ENCODE results near the gene HOXB5.
A peak's percentile ranks its signal among the peaks of the same experiment; 100 is the strongest.

The HOXB5 gene

GRCh38 chr17:48628649-48629410 is 35.3 kb upstream of the HOXB5 start:
- no peak for DNase-seq

- no peak for DNase-seq
Observed at GRCh38 chr17:48627623-48628521, 34.3 kb upstream of the HOXB5 start.

- DNase-seq: no peak
Observed at GRCh38 chr17:48627118-48627597, 33.6 kb upstream of the HOXB5 start.

GRCh38 chr17:48626245-48627117 is 32.9 kb upstream of the HOXB5 start, which contains the start of gene HOXB9:
Gene HOXB9, minus strand, starts transcription at chr17:48626358. Its CDS starts 89 bp downstream, at chr17:48626269.
- no peak for DNase-seq

- DNase-seq: no peak
Observed at GRCh38 chr17:48625495-48626244, 32.1 kb upstream of the HOXB5 start.

- no peak for DNase-seq
Observed at GRCh38 chr17:48624544-48625494, 31.2 kb upstream of the HOXB5 start.

- no peak for DNase-seq
Observed at GRCh38 chr17:48624118-48624517, 30.5 kb upstream of the HOXB5 start.

- DNase-seq: no peak
Observed at GRCh38 chr17:48623583-48623982, 30.0 kb upstream of the HOXB5 start.

GRCh38 chr17:48622857-48623256 is 29.3 kb upstream of the HOXB5 start:
- no peak for DNase-seq

- no peak for DNase-seq
Observed at GRCh38 chr17:48621410-48622392, 28.1 kb upstream of the HOXB5 start.

GRCh38 chr17:48620461-48621139 is 27.0 kb upstream of the HOXB5 start:
- no peak for DNase-seq

GRCh38 chr17:48619826-48620449 is 26.4 kb upstream of the HOXB5 start:
- no peak for DNase-seq

- DNase-seq: peak; percentile 33
Observed at GRCh38 chr17:48618256-48618896, 24.8 kb upstream of the HOXB5 start.

GRCh38 chr17:48617471-48618255 is 24.1 kb upstream of the HOXB5 start:
- DNase-seq: no peak

GRCh38 chr17:48616717-48617470 is 23.3 kb upstream of the HOXB5 start:
- DNase-seq: no peak
